LNCaP clone FGC (cell line): Measurements from ENCODE around the gene SLC12A3.

Experiments
- DNase-seq: peaks from one replicate; pipeline ENCODE4 v3.0.0-alpha.2; 2011; ENCODE audit warnings: low read depth
- H3K4me3 ChIP-seq: 2 replicates; pipeline ENCODE4 v1.5.1; 2011; ENCODE audit warnings: mild to moderate bottlenecking, low read depth, low read length, control low read depth
- TF ChIP-seq, protein P1 (sequence below): IDR thresholded peaks from 2 replicates; pipeline ENCODE4 v1.5.1; 2012; ENCODE audit warnings: mild to moderate bottlenecking; ENCODE audit not compliant: control insufficient read depth, insufficient read depth; ENCODE audit errors: extremely low read depth

Gene SLC12A3

DNA sequence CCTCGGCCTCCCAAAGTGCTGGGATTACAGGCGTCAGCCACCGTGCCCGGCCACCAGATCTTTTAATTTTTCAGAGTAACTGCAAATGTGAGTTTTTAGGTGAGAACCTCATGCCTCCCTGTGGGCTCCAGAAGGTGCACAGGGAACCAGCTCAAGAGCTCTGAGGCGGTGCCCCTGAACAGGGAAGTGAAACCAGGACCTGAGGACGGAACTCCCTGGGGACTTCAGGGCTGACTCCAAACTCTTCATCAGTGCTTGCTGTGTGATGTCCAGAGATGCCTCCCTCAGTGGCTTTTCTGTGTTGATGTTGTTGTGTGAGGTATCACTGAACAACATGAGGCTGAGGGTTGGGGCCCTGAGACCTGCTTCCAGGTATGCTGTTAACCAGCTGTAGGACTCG, 23.8 kb downstream of the SLC12A3 start:
- TF ChIP-seq, protein P1, sequence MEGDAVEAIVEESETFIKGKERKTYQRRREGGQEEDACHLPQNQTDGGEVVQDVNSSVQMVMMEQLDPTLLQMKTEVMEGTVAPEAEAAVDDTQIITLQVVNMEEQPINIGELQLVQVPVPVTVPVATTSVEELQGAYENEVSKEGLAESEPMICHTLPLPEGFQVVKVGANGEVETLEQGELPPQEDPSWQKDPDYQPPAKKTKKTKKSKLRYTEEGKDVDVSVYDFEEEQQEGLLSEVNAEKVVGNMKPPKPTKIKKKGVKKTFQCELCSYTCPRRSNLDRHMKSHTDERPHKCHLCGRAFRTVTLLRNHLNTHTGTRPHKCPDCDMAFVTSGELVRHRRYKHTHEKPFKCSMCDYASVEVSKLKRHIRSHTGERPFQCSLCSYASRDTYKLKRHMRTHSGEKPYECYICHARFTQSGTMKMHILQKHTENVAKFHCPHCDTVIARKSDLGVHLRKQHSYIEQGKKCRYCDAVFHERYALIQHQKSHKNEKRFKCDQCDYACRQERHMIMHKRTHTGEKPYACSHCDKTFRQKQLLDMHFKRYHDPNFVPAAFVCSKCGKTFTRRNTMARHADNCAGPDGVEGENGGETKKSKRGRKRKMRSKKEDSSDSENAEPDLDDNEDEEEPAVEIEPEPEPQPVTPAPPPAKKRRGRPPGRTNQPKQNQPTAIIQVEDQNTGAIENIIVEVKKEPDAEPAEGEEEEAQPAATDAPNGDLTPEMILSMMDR, result no peak
- DNase-seq, result no peak
- no peak overlapping the region for H3K4me3 ChIP-seq

DNA sequence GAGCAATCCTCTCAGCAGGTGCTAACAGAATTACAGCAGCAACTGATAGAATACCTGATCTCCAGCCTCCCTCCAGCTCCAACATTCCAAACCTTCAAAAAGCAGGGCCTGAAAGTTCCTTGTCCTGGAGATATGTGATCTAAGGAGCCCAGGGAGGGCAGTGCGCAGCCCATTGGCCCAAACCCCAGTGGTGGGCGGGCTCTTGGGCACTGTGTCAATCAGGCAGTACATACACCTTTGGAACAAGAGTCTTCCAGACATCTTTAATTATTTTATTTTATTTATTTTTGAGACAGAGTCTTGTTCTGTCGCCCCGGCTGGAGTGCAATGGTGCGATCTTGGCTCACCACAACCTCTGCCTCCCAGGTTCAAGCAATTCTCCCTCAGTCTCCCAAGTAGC, 24.2 kb downstream of the SLC12A3 start:
- DNase-seq, result no peak
- TF ChIP-seq, protein P1, result no peak
- H3K4me3 ChIP-seq, result no peak overlapping the region

DNA sequence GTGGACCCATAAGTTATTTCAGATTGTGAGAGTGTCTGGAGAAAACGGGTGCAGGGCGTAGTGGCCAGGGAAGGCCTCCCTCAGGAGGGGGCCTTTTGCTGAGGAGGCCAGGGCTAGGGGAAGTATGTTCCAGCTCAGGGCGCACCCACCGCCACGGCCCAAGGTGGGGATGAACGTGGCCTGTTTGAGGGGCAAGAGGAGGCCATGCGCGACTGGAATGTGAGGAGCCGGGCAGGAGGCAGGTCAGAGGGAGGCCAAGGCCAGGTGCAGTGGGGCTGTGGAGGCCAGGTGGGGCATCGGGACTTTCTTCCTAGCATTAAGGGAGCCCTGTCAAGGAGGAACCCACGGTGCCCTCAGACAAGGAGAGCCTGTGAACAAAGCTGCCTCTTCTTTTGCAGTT, 26.7 kb downstream of the SLC12A3 start:
- no peak for DNase-seq
- no peak overlapping the region for H3K4me3 ChIP-seq
- TF ChIP-seq, protein P1, result no peak

DNA sequence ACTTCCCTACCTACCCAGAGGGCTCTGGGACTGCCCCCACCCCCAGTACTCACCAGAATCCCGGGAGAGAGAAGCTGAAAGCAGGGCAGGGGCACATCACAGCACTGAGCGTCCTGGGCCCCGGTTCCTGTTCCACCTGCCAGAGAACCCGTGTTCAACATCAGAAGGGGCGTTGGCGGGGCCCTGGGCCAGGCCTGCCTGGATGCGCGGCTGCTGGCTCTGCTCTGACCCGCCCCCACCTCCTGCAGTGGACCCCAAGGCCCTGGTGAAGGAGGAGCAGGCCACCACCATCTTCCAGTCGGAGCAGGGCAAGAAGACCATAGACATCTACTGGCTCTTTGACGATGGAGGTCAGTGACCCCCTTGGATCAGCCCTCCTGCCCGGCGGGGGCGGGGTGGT, 27.7 kb downstream of the SLC12A3 start:
- no peak overlapping the region for H3K4me3 ChIP-seq
- DNase-seq, result no peak
- TF ChIP-seq, protein P1, result no peak

DNA sequence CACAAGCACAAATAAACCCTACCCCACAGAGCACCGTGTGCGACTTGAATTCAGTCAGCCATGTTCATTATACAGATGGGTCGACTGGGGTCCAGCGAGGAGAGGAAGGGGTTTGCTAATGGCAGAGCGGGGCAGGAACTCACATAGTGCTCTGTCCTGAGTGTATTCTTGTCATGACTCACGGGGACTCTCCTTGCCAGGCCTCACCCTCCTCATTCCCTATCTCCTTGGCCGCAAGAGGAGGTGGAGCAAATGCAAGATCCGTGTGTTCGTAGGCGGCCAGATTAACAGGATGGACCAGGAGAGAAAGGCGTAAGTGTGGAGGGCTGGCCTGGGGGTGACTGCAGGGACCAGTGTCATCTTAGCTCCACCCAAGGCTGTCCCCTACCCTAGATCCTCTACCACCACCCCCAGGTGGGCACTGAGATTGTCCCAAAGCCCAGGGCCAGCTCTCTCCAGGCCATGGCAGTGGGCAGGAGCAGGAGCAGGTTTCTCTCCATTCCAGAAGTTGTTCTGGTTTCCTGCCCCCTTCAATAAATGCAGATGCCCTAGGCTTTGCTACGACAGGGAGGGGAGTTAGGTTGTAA, 29.4 kb downstream of the SLC12A3 start:
- no peak overlapping the region for H3K4me3 ChIP-seq
- TF ChIP-seq, protein P1, result no peak
- no peak for DNase-seq

DNA sequence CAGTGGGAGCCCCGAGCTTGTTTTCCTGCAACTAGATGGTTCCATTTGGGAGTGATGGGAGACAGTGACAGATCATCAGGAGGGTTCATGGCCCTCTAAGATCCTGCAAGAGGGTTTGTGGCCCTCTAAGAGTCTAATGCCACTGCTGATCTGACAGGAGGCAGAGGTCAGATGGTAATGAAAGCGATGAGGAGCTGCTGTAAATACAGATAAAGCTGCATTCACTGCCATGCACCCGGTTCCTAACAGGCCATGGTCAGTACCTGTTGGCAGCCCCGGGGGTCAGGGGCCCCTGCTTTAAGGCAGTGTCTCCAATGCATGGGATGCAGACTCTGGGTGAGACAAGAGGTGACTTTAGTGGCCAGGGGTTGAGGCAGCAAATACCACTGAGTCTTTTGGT, 30.8 kb downstream of the SLC12A3 start:
- TF ChIP-seq, protein P1, result no peak
- no peak overlapping the region for H3K4me3 ChIP-seq
- DNase-seq, result no peak

DNA sequence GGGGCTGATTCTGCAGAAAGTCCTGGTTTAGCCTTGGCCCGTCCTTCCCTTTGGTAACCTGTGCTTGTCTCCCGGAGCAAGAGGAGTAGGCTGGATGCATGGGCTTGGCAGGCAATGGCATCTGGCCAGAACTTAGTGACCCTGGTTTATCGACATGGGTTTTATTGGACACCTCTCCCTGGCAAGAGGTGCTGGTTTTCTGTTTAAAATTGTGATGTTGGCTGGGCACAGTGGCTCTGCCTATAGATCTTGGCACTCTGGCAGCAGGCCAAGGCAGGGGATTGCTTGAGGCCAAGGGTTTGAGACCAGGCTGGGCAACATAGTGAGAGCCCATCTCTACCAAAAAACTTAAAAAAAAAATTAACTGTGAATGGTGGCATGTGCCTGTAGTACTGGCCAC, 31.2 kb downstream of the SLC12A3 start:
- DNase-seq, result no peak
- TF ChIP-seq, protein P1, result no peak
- no peak overlapping the region for H3K4me3 ChIP-seq
